Uterus (tissue), 4 donors: ENCODE measurements around the gene GPRC5D. TPM values are rescaled to one million over a fixed set of nuclear protein-coding genes. Genes with fewer than 3 reads are reported as not detected.

Experiments used
- DNase-seq, 2 donors: peaks; one replicate each; pipeline ENCODE4 v3.0.0-alpha.2; 2019 to 2020
- H3K27ac ChIP-seq, 2 donors: fragments of 200-600 bp; sonication (generic); 1 replicate in 1 of 2; 2 replicates in 1 of 2; pipeline ENCODE4 v1.5.1; 2016 to 2018
- H3K27me3 ChIP-seq, 2 donors: fragments of 200-600 bp; sonication (generic); one replicate each; pipeline ENCODE4 v1.5.1; 2018 to 2019; ENCODE audit warnings: control low read depth in 1 of 2
- H3K36me3 ChIP-seq, 2 donors: fragments of 200-600 bp; sonication (generic); one replicate each; pipeline ENCODE4 v1.5.1; 2019; ENCODE audit warnings: control low read depth in 1 of 2
- H3K4me1 ChIP-seq, 2 donors: fragments of 200-600 bp; sonication (generic); one replicate each; pipeline ENCODE4 v1.5.1; 2018 to 2019; ENCODE audit warnings: control low read depth in 1 of 2
- H3K4me3 ChIP-seq, 2 donors: fragments of 200-600 bp; sonication (generic); 1 replicate in 1 of 2; 2 replicates in 1 of 2; pipeline ENCODE4 v1.5.1; 2018 to 2019; ENCODE audit warnings: mild to moderate bottlenecking in 1 of 2
- H3K9me3 ChIP-seq, 2 donors: fragments of 200-600 bp; sonication (generic); one replicate each; pipeline ENCODE4 v1.5.1; 2019; ENCODE audit warnings: control low read depth in 1 of 2
- POLR2A ChIP-seq, 2 donors: fragments of 450-650 bp; IDR thresholded peaks; one replicate each; pipeline ENCODE4 v1.6.1; 2016; ENCODE audit warnings: antibody characterized with exemption in 2 of 2, mild to moderate bottlenecking in 1 of 2, moderate library complexity in 1 of 2
- intact Hi-C: fragments of 100-400 bp; cut with DNase I; formaldehyde crosslinking; loops from one replicate; pipeline ENCODE4 v1.15.1; 2023; ENCODE audit warnings: low total_unique reads
- total RNA-seq, 4 donors: library from RNA; depleted of rRNA in 3 of 4; stranded (reverse); fragments of >200 nt in 3 of 4; gene quantifications; one replicate each; pipeline versions ENCODE4 v1.1.0 to v1.2.4, GENCODE V29; 2014 to 2023
- TF ChIP-seq, protein P1 (sequence below), 4 experiments: fragments of 200-600 bp in 2 of 4; fragments of 450-650 bp in 2 of 4; sonication (generic) in 2 of 4; IDR thresholded peaks; one replicate each; pipeline ENCODE4 v1.5.1; 2016 to 2019; ENCODE audit warnings: antibody characterized with exemption in 4 of 4, mild to moderate bottlenecking in 2 of 4, moderate library complexity in 1 of 4
- donor health status: DM: yes; HTN: yes; CAD: no.

Gene GPRC5D
- total RNA-seq, 4 donors from 2014 or later, result not detected

DNA sequence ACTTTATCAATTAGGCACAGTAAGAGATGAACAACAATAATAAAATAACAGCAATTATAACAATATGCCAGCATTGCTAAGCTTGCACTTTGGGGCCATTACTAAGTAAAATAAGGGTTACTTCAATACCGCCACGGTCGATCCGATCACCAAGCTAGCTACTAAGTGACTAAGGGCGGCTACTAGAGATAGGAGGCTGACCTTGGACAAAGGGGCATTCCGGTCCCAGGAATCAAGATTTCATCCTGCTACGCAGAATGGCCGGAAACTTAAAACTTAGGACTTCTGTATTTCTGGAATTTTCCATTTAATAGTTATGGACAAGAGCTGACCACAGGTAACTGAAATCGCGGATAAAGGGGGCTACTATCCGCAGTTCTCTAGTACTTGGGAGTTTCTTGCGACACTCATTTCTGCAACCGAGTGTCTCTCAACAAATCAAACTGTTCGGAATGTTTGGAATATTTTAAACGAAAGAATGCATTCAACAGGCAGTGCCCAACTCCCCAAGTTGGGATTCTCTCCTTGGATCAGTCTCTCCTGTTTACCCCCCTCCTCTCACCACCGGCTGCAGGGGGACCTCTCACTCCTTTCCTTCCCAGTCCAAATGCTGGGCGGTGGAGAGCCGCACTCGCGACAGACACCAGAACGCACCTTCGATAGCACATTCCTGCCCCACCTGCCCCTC lies 47.4 kb upstream of the GPRC5D start:
- no peaks in the 10 kb centered on the region for H3K27me3 ChIP-seq
- H3K36me3 ChIP-seq, result no peaks in the 10 kb centered on the region
- no peaks in the 10 kb centered on the region for H3K9me3 ChIP-seq
- no peak for DNase-seq
- intact Hi-C loops, result loop anchor here (5.0 kb wide), 1 partner anchor 92 kb away; no protein-coding TSS in a partner anchor
- H3K4me3 ChIP-seq, result peak overlapping the region; percentile 61 to 73
- H3K4me1 ChIP-seq, result no peaks in the 10 kb centered on the region
- TF ChIP-seq, protein P1, sequence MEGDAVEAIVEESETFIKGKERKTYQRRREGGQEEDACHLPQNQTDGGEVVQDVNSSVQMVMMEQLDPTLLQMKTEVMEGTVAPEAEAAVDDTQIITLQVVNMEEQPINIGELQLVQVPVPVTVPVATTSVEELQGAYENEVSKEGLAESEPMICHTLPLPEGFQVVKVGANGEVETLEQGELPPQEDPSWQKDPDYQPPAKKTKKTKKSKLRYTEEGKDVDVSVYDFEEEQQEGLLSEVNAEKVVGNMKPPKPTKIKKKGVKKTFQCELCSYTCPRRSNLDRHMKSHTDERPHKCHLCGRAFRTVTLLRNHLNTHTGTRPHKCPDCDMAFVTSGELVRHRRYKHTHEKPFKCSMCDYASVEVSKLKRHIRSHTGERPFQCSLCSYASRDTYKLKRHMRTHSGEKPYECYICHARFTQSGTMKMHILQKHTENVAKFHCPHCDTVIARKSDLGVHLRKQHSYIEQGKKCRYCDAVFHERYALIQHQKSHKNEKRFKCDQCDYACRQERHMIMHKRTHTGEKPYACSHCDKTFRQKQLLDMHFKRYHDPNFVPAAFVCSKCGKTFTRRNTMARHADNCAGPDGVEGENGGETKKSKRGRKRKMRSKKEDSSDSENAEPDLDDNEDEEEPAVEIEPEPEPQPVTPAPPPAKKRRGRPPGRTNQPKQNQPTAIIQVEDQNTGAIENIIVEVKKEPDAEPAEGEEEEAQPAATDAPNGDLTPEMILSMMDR (IDR thresholded peaks at IDR 0.05), result no peak
- TF ChIP-seq POLR2A (IDR thresholded peaks at IDR 0.05), result no peak
- peak overlapping the region; percentile 89 to 90 for H3K27ac ChIP-seq

DNA sequence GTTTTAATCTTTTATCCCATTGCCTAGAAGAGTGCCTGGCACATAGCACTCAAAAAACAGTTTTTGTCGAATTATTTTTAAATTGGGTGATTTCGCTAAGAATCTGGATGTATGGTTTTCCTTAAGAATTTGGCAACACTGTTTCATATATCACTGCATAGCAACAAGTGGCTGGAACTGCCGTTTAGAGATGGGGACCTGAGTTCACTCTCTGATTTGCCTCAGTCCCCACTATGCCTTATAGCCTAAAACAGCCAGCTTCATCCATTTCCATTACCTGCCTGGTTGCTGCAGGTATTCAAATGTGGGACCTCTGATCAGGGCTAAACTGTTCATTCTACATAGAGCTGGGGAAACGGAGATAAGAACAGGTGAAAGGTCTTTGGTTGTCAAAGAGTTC lies 46.3 kb upstream of the GPRC5D start:
- intact Hi-C loops, result loop anchor here (5.0 kb wide), 1 partner anchor 91 kb away; no protein-coding TSS in a partner anchor

DNA sequence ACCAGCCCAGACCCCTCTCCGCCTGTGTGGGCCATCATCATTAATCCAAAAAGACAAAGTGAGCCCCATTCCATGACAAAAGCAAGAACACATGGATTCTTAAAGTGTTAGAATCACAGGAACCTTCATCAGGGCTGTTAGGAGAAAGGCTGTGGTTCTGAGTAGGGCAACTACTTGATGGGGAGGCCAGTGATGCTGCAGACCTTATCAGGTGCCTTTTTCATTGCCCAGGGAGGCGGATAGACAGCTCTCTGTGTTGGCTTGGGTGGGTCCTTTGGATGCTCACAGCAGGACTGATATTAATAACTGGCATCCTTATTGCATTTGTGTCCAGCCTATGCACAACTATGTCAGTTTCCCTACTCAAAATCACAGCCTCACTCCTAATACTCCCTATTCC lies 45.8 kb upstream of the GPRC5D start:
- no peak overlapping the region for H3K4me3 ChIP-seq
- H3K27me3 ChIP-seq, result no peaks in the 10 kb centered on the region
- intact Hi-C loops, result loop anchor here (5.0 kb wide), 1 partner anchor 90 kb away; no protein-coding TSS in a partner anchor
- H3K36me3 ChIP-seq, result no peaks in the 10 kb centered on the region
- TF ChIP-seq, protein P1 (IDR thresholded peaks at IDR 0.05), result no peak
- TF ChIP-seq POLR2A (IDR thresholded peaks at IDR 0.05), result no peak
- H3K4me1 ChIP-seq, result no peaks in the 10 kb centered on the region
- no peak overlapping the region for H3K27ac ChIP-seq
- no peaks in the 10 kb centered on the region for H3K9me3 ChIP-seq
- no peak for DNase-seq

More for the DNA sequence above, 46.3 kb upstream of the GPRC5D start:
- no peak for TF ChIP-seq POLR2A (IDR thresholded peaks at IDR 0.05)
- TF ChIP-seq, protein P1 (IDR thresholded peaks at IDR 0.05), result no peak
- H3K27me3 ChIP-seq, result no peaks in the 10 kb centered on the region
- no peak for DNase-seq
- no peaks in the 10 kb centered on the region for H3K4me1 ChIP-seq
- H3K9me3 ChIP-seq, result no peaks in the 10 kb centered on the region
- no peaks in the 10 kb centered on the region for H3K36me3 ChIP-seq
- H3K27ac ChIP-seq, result no peak overlapping the region
- H3K4me3 ChIP-seq, result no peak overlapping the region

DNA sequence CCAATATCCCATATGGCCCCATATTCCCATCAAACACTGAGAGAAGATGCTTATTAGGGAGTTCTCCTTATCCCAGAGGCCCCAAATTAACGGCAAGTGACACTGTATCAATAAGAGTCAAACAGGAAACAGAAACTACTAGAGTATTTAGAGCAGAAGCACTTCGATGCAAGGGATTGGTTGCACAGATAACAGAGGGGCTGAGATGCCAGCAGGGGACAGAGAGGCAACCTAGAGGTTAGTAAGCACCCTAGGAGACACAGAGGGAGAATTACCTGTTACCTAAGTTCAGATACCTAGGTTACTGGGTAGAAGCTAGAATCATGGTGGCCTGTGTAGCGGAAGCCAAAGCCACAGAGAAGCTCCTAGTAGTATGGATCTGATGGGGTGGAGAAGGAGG lies 45.2 kb upstream of the GPRC5D start:
- no peaks in the 10 kb centered on the region for H3K27me3 ChIP-seq
- no peaks in the 10 kb centered on the region for H3K4me1 ChIP-seq
- no peak for DNase-seq
- H3K27ac ChIP-seq, result no peak overlapping the region
- intact Hi-C loops, result loop anchor here (5.0 kb wide), 1 partner anchor 90 kb away; no protein-coding TSS in a partner anchor
- no peak for TF ChIP-seq POLR2A (IDR thresholded peaks at IDR 0.05)
- TF ChIP-seq, protein P1 (IDR thresholded peaks at IDR 0.05), result no peak
- no peaks in the 10 kb centered on the region for H3K9me3 ChIP-seq
- no peaks in the 10 kb centered on the region for H3K36me3 ChIP-seq
- no peak overlapping the region for H3K4me3 ChIP-seq

DNA sequence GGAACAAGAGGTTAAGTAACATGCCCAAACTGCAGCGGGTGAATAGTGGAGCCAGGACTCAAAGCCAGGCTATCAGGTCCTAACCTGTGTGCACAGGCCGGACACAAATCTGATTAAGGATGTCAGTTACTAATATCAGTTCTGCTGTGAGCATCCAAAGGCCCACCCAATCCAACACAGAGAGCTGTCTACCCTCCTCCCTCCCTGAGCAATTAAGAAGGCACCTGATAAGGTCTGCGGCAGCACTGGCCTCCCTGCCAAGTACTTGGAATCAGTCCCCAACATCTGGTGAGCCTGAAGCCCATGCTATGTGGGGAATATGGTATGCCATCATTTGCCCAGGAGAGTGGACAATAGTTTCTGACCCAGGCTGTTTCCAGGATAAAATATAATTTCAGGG lies 44.2 kb upstream of the GPRC5D start:
- Histone ChIP-seq H3K36me3 (no peaks in the 10 kb centered on the region), H3K27ac (no peak overlapping the region), H3K9me3 (no peaks in the 10 kb centered on the region), H3K27me3 (no peaks in the 10 kb centered on the region), H3K4me1 (peaks cover 0 to 5% of the 10 kb centered on the region in 2 donors), H3K4me3 (no peak overlapping the region)
- TF ChIP-seq POLR2A (IDR thresholded peaks at IDR 0.05), result no peak
- TF ChIP-seq, protein P1 (IDR thresholded peaks at IDR 0.05), result no peak
- no peak for DNase-seq
- intact Hi-C loops, result loop anchor here (5.0 kb wide), 1 partner anchor 89 kb away; no protein-coding TSS in a partner anchor
